DMS153 treated with DMSO at 0.1 percent for 48 hours (cell line): ENCODE measurements around the gene BHMT2.

Experiments used
- DNase-seq: peaks from one replicate; lab custom pipeline; 2025; ENCODE audit not compliant: unreplicated experiment; lab: John Stamatoyannopoulos, UW

The BHMT2 gene, protein sequence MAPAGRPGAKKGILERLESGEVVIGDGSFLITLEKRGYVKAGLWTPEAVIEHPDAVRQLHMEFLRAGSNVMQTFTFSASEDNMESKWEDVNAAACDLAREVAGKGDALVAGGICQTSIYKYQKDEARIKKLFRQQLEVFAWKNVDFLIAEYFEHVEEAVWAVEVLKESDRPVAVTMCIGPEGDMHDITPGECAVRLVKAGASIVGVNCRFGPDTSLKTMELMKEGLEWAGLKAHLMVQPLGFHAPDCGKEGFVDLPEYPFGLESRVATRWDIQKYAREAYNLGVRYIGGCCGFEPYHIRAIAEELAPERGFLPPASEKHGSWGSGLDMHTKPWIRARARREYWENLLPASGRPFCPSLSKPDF

DNA sequence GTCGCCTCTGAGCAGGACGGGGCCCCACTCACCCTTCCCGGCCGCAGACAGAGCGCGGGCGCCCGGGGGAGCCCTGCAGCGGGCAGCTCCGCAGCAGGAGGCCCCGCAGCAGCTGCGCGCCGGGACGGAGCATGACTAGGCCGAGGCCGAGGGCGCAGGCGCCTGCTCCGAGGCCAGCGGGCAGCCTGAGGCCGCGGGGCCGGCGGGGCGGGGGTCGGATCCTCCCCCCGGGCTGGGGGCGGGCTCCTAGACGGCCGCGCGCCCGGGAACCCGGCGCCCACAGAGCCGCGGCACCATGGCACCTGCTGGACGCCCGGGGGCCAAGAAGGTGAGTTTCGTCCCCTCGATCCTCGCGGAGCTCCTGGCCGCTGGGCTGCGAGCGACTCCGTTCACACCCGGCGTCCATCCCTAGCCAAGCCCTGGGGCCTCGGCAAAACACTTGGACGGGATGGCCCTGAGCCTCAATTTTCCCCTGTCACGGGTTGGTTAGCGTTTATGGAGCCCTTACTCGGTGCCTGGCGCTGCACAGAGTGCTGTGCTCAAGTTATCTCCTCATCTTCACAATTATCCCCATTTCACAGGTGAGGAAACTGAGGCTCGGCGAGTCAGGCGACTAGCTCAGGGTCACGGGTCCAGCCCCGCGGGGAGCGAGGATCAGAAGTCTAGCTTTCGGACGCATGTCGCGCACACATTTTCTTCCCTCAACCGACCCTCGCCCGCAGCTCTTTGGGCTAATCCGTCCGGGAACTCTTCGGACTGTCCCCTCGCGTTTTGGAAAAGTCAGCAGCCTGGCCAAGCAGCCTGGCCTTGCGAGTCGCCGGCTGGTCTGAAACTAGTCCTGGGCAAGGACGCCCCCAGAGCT lies at the start of gene BHMT2, which contains the start of gene DMGDH:
Gene BHMT2 (plus strand): TSS at position 280 of the 862 bp plus-strand sequence. CDS start 16 bp downstream, at position 296.
Gene DMGDH (minus strand): TSS at position 187 of the 862 bp plus-strand sequence. CDS start 54 bp downstream, at position 133.
- no peak for DNase-seq

DNA sequence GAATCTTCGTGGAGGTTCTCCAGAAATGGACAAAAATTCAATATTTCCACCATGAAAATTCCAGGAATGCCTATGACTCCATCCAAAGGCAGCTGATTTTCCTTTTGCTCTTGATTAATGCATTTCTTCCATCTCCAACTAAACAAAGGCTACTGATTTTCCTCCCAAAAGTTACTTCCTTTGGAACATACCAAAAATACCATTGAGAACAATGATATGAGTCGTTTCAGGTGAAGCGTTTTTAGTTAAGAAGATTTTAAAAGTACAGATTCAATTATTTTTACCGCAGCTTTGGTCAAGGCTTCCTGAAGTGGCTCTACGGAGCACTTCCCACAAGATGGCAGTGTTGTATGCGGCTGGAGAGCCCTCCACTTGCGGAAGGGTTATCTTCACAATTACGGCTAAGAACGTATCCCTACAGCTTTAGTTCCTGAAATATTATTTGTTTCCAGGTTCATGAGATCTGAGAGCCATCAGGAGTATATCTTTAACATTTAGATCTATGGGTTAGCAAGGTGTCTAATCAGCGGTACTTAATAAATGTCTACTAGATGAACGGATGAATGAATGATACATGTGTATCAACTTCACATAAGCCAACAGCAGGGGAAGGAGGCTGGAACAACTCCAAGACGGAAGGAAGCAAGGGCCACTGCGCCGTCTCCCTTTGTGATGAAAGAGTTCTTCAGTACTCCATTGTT lies 48.6 kb upstream of the BHMT2 start:
- DNase-seq = peak; percentile 1

DNA sequence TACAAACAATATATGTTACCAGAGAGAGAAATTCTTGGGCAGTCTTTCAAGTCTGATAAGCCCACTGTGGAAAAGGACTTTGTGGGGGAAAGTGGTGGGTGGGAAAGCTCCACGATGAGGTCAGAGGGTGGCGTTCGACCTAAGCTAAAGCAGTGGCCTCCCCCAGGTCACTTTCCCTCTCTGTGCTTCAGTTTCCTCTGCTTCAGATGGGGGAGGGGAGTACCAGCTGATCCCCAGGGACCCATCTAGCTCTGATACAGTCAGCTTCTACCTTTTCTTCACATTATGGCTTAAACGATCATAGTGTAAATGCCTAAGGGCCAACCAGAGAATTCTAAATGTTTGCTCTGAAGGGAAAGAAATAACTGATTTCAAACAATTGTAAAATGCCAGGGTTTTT lies 47.8 kb upstream of the BHMT2 start:
- DNase-seq = peak; percentile 1

DNA sequence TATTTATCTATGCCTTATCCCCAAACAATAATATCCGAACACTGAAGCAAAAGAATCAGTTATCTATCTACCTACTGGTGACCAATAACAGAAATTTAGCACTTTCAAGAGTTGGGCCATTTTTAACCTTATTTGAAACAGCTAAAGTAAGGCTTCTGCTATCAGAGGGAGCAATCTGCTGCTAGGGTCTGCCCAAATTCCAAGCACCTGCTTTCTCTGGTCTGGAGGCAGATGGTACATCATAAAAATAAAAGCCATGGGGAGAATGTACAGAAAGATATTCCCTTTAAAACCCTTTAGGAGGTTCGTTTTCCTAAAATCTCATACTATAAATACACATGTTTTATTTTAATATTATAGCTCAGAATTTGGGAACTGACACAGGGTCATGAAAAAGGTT lies 46.8 kb upstream of the BHMT2 start:
- DNase-seq = no peak

DNA sequence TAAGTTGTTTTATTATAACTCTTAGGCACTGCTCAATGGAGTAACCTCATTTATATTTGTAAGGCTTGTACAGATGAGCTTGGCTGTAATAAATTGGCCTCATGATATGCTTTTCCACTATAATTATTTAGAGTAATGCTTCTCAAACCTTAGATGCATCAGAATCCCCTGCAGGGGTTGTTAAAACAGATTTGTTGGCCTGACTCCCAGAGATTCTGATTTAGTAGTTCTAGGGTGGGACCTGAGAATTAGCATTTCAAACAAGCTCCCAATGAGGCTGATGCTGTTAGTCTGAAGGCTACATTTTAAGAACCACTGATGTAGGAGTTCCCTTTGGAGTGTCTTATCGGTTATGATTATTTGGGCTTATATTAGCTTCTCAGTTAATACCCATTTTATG lies 46.2 kb upstream of the BHMT2 start:
- DNase-seq = no peak

DNA sequence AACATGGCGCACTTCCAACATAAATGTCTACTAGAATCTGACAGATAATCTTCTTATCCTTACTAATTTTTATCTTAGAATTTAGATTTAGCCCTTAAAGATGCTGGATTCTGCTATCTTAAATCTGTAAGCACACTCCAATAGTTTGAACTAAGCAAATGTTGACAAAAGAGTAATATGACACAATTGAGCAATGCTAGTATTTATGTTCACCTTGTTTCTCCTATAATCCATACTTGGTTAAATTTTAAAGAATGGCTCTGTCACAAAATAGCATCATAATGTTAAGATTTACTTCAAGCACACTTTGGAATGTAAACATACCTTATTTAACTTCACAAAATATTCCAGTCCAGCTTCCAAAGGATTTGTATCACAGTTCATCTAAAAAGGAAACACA lies 45.6 kb upstream of the BHMT2 start:
- DNase-seq = no peak

DNA sequence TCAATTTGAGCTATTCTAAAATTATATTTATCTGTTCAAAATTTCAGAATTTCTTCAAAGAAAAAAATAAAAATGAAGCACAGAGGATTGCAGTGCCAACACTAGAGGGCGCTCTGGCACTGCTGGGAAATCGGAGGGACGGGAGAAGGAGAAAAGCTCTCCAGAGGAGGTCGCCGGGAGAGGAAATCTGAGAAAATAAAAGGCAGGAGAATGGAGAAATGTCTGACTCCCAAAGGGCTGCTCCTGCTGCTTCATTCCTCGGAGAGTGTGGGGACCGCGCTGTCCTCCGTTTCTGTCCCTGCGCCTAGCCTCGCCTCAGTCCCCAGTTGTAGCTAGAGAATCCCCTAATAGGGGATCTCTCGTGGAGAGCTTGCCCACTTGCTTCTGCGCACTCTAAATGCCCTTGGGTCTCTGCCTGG lies 44.5 kb upstream of the BHMT2 start:
- DNase-seq = peak; percentile 0

DNA sequence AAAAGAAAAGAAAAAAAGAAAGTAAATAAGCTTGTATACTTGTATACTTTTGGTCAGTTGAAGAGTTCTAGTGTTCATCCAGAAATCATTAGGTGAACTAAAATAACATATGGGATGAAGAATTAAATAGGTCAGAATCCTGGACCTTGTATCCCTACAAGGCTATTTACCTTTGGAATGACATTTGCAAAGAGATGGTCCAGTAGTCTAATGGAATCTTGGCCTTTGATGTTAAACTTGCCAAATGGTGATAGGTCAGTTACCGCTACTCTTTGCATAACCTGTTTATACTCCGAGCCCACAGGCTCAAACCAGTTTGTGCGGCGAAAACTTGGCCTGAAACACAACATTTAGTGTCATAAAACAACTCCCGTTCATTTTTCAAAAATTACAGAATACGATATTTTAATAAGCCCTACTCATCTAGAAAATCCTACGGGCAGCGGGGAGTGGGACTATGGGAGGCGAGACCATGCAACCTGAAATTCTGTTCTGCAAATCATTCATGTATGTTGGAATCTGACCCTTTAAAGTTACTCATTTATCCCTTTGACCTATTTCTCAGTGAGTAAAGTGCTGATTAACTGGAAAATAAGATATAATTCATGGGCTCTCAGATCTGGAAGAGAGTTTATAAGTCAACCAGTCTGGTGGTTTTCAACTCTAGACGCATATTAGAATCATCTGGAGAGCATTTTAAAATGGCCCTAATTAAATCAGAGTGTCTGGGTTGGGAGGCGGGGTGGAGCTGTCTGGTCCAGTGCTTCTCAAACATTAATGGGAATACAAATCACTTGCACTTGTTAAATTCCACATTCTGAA lies 38.7 kb upstream of the BHMT2 start:
- DNase-seq = no peak

DNA sequence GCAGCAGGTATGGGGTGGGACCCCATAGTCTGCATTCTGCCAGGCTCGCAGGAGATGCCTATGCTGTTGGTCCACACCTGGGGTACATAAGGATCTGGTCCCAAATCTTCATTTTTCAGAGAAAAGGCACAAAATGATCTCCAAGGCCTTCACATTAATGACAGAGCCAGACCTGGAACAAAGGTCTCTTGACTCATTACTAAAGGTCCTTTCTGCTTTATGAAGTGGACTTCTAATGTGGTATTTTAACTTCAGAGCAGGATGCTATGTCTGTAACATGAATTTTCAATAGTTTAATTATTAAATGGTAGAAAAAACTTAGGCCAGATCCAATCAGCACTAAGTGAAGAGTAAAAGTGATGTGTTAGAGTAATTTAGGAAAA lies 38.1 kb upstream of the BHMT2 start:
- DNase-seq = no peak

DNA sequence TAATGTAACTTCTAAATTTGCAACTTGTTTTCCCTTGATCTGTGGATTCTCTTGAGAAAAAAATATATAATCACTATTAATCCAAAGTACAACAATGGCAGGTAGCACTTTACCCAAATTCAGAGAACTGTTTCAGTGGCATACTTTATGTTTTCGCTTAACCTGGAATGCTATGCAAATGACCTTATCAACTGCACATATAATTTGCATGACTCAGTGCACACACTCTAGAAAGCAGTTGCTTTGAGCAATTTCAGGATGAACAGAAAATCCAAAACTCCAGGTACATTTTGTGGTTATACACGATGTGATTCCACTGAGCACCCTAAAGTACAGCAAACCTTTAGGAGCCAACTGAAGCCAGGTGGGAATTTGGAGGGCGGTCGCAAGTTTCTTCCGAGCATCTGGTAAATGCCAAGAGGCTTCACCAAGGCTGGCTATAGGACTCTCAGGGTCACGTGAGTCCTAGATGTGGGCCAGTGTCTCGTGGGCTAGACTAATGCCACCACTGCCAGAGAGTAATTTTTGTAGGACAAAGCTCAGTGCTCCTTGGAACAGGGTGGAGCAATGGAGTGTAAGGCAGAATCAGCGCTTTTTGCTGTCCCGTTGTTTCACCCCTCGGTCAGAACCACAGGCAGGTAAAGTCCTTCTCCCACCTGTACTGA lies 37.4 kb upstream of the BHMT2 start:
- DNase-seq = no peak

DNA sequence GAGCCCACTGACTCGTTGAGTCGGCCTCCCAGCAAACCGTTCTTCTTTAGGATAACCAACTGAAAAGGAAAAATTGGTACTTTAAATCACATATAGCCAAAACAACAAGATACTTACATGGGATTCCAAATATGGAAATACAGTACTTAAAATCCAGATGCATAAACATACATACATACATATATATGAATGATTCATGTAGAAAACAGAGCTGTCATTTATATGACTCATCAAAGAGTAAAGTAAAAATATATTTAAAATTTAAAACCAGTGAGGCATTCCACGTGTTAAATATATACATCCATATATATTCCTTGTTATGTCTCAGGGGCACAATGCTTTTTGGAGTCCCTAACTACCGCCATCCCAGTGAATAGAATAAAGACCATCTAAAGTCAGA lies 36.8 kb upstream of the BHMT2 start:
- DNase-seq = no peak

DNA sequence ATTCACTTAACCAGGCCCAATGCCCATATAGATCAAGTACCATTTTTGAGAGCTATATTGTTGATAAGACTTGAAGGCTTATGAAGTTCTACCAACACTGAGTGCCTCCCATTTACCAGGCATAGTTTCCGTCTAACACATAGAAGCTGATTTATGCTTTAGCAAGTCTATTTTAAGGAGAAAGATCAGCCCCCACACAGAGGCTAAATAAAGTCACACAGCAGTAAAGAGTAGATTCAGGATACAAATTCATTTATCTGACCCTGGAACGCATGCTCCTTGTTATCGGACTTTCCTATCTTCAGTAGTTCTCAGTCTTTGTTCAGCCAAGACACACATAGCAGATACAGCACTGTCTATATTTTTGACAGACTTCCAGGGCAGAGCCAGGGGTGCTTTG lies 34.3 kb upstream of the BHMT2 start:
- DNase-seq = no peak

DNA sequence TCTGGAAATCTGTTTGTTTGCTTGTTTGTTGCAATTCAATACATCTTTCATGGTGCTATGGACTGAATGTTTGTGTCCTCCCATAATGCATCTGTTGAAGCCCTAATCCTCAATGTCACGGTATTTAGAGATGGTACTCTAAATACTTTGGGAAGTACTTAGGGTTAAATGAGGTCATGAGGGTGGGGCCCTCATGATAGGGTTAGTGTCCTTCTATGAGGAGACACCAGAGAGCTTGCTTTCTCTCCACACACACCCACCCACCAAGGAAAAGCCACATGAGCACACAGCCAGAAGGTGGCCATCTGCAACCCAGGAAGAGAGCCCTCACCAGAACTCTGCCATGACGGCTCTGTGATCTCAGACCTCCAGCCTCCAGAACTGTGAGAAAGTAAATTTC lies 32.8 kb upstream of the BHMT2 start:
- no peak for DNase-seq

DNA sequence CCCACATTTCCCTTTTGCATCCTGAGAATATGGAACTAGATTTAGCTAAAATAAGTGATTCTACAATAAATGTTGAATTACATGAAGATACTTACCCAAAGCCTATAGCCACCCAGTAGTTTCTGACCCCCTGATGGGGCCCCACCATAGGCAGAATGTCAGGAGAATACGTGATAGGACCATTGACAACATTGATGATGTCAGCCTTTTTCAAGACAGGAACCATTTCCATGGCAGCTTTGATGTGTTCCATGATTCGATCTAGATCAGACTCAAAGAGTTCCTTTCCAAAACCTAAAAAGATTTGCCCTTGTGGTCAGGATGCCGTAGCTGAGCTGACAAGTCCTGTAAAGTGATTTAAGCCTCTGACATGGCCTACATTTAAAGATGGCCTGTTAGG lies 27.4 kb upstream of the BHMT2 start:
- no peak for DNase-seq

DNA sequence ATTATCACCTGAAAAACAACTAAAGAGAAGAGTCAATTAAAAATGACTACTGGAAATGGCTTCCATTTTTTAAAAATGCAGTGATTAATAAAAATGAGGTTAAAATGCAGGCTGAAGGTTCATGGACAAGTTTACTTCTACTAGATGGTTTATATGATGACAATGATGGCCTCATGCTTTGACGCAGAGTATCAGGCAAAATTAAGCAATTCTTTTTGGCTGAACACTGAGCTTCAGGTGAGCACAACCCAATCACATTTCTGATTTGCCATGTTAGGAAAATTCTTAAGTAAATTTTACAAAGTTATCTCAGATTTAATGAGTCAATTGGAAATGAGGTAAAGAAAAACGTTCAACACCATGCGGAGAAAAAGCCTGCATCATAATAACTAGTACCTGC lies 22.4 kb upstream of the BHMT2 start:
- DNase-seq = no peak

DNA sequence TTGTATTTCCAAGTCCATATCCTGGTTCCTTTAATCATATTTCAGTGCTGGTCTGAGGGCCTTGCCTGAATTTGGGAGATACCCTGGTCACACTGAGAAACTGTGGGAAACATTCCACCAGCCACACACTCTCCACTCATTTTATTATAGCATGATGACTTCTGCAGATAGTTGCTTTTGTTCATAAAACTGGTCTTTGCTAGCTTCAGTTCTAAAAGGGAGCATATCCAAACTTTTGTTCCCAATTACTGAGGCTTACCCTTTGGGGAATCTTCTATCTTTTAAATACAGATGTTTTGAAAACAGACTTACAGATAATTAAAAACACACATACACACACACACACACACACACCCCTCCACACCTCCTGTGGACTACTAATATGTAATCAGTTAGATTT lies 21.1 kb upstream of the BHMT2 start:
- DNase-seq = no peak

DNA sequence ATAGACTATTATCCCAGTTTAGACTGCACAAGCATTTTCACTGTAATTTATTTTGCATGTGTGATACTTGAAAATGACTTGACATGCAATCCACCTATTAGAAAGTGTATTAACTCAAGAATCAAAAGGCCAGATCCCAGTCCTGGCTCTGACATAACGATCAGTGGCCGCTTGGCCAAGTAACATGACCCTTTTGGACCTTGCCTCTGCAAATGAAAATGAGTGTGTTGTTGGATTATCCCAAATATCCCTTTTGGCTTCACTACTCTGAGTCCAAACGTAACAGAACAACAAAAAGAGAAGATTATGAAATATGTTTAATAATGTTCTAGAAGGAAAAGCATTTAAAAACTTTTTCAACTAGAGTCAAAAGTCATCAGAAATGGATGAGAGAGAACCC lies 19.1 kb upstream of the BHMT2 start:
- DNase-seq = no peak

DNA sequence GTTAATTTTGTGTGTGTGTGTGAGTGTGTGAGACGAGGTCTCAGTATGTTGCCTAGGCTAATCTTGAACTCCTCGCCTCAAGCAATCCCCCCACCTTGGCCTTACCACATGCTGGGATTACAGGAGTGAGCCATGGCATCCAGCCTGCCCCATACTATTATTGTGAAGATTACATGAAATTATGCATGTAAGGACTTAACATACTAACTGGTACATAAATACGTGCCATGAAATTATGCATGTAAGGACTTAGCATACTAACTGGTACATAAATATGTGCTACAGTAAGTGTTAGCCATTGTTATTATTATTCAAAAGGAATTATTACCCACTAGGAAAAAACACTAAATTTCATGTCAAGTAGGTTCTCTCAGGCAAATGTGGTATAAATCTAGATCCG lies 16.2 kb upstream of the BHMT2 start:
- DNase-seq = no peak

DNA sequence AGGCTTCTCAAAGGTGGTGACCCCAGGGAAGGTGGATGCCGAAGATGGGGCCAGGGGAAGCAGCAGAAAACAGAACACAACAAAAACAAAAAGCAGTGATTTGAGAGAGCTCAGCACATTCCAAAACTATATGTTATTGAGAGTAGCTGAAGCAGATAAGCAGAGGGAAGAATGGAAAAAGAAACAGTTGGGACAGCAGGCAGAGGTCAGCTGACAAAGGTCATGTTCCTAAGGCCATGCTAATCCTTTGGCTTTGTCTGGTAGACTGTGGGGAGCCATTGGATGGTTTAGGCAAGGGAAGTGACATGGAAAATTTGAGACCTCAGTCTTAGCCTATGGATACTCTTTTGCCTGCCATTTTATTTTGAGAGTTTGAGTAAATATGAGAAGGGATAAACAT lies 14.6 kb upstream of the BHMT2 start:
- DNase-seq = no peak

DNA sequence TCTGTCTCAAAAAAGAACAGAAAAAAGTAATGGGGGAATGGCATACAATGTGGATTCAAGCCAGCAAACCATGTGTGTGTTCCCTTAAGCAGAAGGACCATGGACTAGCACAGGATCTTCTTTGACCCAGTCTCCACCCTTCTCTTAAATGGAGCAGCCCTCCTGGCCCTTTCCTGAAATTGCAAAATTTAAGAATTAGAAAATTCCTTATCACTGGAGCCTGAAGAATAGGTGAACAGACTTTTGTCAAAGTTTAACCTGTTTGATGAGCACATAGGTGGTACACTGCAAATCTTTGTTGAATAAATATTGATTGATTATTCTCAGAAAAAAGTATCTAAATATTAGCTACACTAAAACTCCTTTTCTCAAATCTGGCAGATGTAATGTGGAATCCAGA lies 12.7 kb upstream of the BHMT2 start:
- DNase-seq = no peak
